RWPE1 (cell line): ENCODE results near the gene EPS8L1.
A peak's percentile ranks its signal among the peaks of the same experiment; 100 is the strongest.
"Not testable (repeated sequence)": the region's sequence is repeated elsewhere in the genome, so short reads cannot be mapped to it uniquely, and the experiment has no call there.

Experiments used
- CTCF ChIA-PET: fragments of 350-600 bp; sonication (Branson Sonifier 250); formaldehyde crosslinking; extraction: SDS; loops from one replicate; lab custom pipeline; 2021; lab: Yijun Ruan, JAX
- POLR2A ChIA-PET: fragments of 400-600 bp; formaldehyde crosslinking; extraction: SDS; loops from one replicate; lab custom pipeline; 2020; ENCODE audit warnings: antibody characterized with exemption; ENCODE audit not compliant: low non-redundant PET; lab: Yijun Ruan, JAX
- DNase-seq: peaks from one replicate; pipeline ENCODE4 v3.0.0; 2012; ENCODE audit warnings: low spot score
- H3K27ac ChIP-seq: fragments of 450-650 bp; 2 replicates; pipeline ENCODE4 v1.5.1; 2017
- TF ChIP-seq, protein P1 (sequence below): fragments of 450-650 bp; conservative IDR thresholded peaks from 2 replicates; pipeline ENCODE4 v1.5.1; 2017; ENCODE audit warnings: low read depth, mild to moderate bottlenecking

EPS8L1 gene

DNA sequence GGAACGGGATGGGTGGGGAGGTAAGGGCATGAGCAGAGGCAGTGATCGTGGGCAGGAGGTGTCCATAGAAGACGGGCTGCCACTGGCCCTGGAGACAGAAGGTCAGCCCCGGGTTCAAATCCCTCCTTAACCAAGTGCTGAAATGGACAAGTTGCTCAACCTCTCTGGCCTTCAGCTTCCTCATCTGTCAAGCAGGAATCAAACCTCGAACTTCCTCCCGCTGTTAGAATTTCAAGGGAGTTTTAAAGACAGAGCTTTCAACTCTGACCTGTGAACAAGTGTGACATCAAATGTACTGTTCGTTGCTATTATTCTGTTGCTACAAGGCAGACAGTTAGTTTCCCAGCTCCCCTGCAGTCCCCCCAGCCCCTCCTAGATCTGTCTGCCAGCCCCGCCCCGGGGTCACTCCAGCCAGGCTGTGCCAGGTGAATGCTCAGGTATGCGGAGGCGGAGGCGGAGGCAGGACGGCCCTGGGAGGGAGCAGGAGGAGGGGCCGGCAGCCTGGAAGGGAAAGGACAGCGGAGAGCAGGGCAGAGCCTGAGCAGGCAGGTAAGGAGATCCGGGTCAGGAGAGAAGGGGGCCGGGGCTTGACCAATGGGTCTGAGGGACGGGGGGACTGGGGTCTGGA lies at the start of gene EPS8L1:
Gene EPS8L1 (plus strand): TSS at position 499 of the 628 bp plus-strand sequence. CDS start 576 bp downstream, outside the sequence.
- POLR2A ChIA-PET = no interaction called here
- no peak within 1 kb of the TSS for H3K27ac ChIP-seq
- DNase-seq = peak; percentile 60
- TF ChIP-seq, protein P1, sequence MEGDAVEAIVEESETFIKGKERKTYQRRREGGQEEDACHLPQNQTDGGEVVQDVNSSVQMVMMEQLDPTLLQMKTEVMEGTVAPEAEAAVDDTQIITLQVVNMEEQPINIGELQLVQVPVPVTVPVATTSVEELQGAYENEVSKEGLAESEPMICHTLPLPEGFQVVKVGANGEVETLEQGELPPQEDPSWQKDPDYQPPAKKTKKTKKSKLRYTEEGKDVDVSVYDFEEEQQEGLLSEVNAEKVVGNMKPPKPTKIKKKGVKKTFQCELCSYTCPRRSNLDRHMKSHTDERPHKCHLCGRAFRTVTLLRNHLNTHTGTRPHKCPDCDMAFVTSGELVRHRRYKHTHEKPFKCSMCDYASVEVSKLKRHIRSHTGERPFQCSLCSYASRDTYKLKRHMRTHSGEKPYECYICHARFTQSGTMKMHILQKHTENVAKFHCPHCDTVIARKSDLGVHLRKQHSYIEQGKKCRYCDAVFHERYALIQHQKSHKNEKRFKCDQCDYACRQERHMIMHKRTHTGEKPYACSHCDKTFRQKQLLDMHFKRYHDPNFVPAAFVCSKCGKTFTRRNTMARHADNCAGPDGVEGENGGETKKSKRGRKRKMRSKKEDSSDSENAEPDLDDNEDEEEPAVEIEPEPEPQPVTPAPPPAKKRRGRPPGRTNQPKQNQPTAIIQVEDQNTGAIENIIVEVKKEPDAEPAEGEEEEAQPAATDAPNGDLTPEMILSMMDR = no peak
- CTCF ChIA-PET = interaction anchor here (0.7 to 1.9 kb wide), 2 partner anchors 13 to 374 kb away, joined by 4 to 5 read pairs; no protein-coding TSS in a partner anchor

DNA sequence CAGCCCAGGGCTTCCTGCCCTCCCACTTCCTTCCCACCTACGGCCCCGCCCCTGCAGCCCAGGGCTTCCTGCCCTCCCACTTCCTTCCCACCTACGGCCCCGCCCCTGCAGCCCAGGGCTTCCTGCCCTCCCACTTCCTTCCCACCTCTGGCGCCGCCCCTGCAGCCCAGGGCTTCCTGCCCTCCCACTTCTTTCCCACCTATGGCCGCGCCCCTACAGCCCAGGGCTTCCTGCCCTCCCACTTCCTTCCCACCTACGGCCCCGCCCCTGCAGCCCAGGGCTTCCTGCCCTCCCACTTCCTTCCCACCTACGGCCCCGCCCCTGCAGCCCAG lies 48.6 kb upstream of the EPS8L1 start:
- H3K27ac ChIP-seq, DNase-seq, CTCF ChIA-PET, POLR2A ChIA-PET: not testable (repeated sequence)

DNA sequence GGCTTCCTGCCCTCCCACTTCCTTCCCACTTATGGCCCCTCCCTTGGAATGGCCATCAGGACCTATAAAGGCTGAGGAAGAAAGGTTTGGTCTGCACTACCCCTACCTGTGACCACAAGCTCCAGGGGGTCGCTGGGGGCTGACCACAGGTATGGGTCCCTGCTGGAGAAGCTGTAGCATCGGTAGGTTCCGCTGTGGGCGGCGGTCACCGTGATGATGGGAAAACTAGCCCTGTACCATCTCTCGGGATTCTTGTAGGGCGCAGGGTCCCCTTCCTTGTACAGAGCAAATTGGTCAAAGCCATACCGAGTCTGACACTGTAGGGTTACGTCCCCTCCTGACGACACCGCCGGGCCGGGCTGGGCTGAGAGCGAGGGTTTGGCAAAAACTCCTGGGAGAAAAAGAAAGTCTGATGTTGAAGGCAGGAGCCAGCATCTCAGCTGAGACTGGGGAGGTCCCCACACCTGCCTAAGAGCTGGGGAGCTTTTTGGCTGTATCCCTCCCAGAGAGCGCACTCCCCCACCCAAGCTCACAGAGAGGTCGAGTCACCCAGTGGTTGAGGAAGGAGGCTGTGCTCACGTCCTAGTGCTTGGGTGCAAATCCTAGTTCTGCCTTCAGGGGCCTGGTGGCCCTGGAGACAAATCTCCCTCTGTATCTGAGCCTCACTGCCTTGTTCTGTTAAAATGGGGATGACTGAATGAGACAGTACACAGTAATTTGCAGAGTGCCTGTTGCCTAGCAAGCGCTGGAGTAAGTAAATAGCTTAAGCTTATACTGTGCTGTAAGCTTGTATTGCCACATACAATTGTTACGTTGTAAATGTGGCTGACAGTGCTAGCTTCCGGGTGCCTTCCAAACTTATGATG lies 48.0 kb upstream of the EPS8L1 start:
- CTCF ChIA-PET = interaction anchor here (0.5 kb wide), 1 partner anchor 497 kb away, joined by 3 read pairs; no protein-coding TSS in a partner anchor
- TF ChIP-seq, protein P1 = no peak
- POLR2A ChIA-PET = no interaction called here
- no peak for DNase-seq
- H3K27ac ChIP-seq = peak overlapping the region; percentile 28

DNA sequence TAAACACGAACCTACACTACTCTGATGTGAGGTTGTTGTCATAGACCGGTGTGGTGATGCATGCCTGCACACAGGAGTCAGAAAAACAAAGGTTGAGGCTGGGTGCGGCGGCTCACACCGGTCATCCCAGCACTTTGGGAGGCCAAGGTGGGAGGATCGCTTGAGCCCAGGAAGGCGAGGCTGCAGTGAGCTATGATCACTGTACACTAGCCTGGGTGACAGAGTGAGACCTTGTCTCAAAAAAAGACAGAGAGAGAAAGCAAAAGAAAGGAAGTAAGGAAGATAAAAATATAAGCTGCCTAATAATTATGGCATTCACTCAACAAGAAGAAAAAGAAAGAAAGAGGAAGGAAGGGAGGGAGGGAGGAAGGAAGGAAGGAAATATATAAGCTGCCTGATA lies 46.9 kb upstream of the EPS8L1 start:
- no peak for DNase-seq
- TF ChIP-seq, protein P1 = no peak
- CTCF ChIA-PET = interaction anchor here (0.5 kb wide), 1 partner anchor 499 kb away, joined by 3 read pairs; no protein-coding TSS in a partner anchor
- H3K27ac ChIP-seq = no peak overlapping the region
- POLR2A ChIA-PET = no interaction called here

DNA sequence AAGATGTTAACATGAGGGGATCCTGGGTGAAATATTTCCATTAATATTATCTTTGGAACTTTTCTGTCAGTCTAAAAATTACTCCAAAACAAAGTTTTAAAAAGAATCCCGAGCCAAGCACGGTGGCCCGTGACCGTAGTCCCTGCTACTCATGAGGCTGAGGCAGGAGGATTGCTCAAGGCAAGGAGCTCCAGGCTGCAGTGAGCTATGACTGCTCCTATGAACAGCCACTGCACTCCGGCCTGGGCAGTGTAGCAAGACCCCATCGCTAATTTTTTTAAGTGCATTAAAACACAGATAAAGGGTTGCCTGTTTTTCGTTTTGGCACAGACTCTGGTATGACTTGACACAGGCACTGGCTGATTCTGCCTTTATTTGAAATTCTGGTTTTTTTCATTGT lies 44.5 kb upstream of the EPS8L1 start:
- no peak overlapping the region for H3K27ac ChIP-seq
- no peak for DNase-seq
- CTCF ChIA-PET = no interaction called here
- POLR2A ChIA-PET = no interaction called here
- TF ChIP-seq, protein P1 = no peak

DNA sequence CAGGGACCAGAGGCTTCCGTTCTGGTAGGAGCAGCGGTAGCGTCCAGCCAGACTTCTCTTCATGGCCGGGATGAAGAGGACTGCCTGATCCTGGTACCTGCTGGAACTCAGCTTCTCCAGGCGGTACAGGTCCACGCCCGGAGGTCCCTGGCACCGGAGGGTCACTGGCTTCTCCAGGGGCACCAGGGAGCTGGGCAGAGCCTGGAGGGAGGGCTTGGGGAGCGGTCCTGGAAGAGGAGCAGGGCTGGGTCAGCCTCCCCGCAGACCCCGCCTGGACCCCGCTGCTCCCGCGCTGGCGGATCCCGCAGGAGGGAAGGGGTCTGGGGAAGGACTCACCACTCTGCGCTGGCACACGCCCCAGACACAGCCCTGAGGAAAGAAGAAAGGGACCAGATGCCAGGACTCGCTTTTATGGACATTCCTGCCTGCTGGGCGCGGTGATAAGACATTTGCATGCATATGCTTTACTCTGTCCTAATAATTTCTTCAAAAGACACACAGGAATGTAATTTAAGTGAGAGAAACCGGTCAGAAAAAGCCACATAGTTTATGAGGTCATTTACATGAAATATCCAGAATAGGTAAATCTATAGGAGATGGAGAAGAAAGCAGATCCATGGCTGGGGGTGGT lies 43.4 kb upstream of the EPS8L1 start:
- H3K27ac ChIP-seq = no peak overlapping the region; the same call in 1 of the 2 replicates
- CTCF ChIA-PET = interaction anchor here (0.5 kb wide), 1 partner anchor 551 kb away, joined by 4 read pairs; no protein-coding TSS in a partner anchor
- POLR2A ChIA-PET = interaction anchor here (0.5 kb wide), 1 partner anchor 1496 kb away, joined by 3 read pairs; no protein-coding TSS in a partner anchor
- no peak for DNase-seq
- TF ChIP-seq, protein P1 = no peak

DNA sequence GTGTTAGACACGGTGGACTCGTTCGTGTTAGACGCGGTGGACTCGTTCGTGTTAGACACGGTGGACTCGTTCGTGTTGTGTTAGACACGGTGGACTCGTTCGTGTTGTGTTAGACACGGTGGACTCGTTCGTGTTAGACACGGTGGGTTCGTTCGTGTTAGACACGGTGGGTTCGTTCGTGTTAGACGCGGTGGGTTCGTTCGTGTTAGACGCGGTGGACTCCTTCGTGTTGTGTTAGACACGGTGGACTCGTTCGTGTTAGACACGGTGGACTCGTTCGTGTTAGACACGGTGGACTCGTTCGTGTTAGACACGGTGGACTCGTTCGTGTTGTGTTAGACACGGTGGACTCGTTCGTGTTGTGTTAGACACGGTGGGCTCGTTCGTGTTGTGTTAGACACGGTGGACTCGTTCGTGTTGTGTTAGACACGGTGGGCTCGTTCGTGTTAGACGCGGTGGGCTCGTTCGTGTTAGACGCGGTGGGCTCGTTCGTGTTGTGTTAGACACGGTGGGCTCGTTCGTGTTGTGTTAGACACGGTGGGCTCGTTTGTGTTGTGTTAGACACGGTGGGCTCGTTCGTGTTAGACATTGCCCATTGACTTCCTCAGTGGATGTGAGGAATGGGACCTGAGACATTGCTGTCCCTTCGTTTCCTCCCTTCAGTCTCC lies 42.6 kb upstream of the EPS8L1 start:
- POLR2A ChIA-PET, H3K27ac ChIP-seq, CTCF ChIA-PET, DNase-seq: not testable (repeated sequence)
